HT1080 (cell line): ENCODE results near the gene L1CAM. TPM values are rescaled to one million over a fixed set of nuclear protein-coding genes. Genes with fewer than 3 reads are reported as not detected.

ENCODE experiments used
- DNase-seq: peaks from one replicate; pipeline ENCODE4 v3.0.0-alpha.2; 2015; ENCODE audit warnings: low read depth
- total RNA-seq: library from RNA; depleted of rRNA; stranded (reverse); fragments of >200 nt; shearing (Covaris generic); gene quantifications from 2 replicates; pipeline ENCODE4 v1.2.3, GENCODE V29; 2014

The L1CAM gene
- total RNA-seq, 1 experiment from 2014 or later, result 2.0 TPM

GRCh38 chrX:153903238-153903980 is 17.4 kb upstream of the L1CAM start:
- DNase-seq, result no peak

- DNase-seq, result peak; percentile 58
These were observed 16.4 kb upstream of the L1CAM start for GRCh38 chrX:153902385-153902784.

GRCh38 chrX:153901753-153902140 is 15.8 kb upstream of the L1CAM start:
- DNase-seq, result no peak

- DNase-seq, result peak; percentile 89
These were observed 15.1 kb upstream of the L1CAM start for GRCh38 chrX:153900831-153901752.

- no peak for DNase-seq
These were observed 11.9 kb upstream of the L1CAM start for GRCh38 chrX:153897899-153898298.

- no peak for DNase-seq
These were observed 3.1 kb upstream of the L1CAM start for GRCh38 chrX:153889123-153889522.

- no peak for DNase-seq
These were observed 2.4 kb upstream of the L1CAM start for GRCh38 chrX:153888344-153888743.

GRCh38 chrX:153887385-153887784 is 1.4 kb upstream of the L1CAM start:
- DNase-seq, result no peak

GRCh38 chrX:153886915-153887314 is 942 bp upstream of the L1CAM start:
- no peak for DNase-seq

GRCh38 chrX:153885208-153885787 is 675 bp downstream of the L1CAM start:
- no peak for DNase-seq

- DNase-seq, result no peak
These were observed 1.4 kb downstream of the L1CAM start for GRCh38 chrX:153884590-153884989.

- DNase-seq, result no peak
These were observed 1.8 kb downstream of the L1CAM start for GRCh38 chrX:153884136-153884535.

- DNase-seq, result no peak
These were observed 2.7 kb downstream of the L1CAM start for GRCh38 chrX:153883163-153883843.

GRCh38 chrX:153882557-153882956 is 3.4 kb downstream of the L1CAM start:
- DNase-seq, result no peak

GRCh38 chrX:153882086-153882498 is 3.9 kb downstream of the L1CAM start:
- peak; percentile 58 for DNase-seq

- no peak for DNase-seq
These were observed 4.7 kb downstream of the L1CAM start for GRCh38 chrX:153881281-153881680.

- DNase-seq, result no peak
These were observed 5.5 kb downstream of the L1CAM start for GRCh38 chrX:153880440-153880815.

GRCh38 chrX:153879741-153880439 is 6.1 kb downstream of the L1CAM start:
- DNase-seq, result no peak

GRCh38 chrX:153878969-153879653 is 6.9 kb downstream of the L1CAM start:
- DNase-seq, result no peak

GRCh38 chrX:153878345-153878744 is 7.6 kb downstream of the L1CAM start:
- DNase-seq, result no peak
